DMS79 (cell line): Measurements from ENCODE around the gene RFXANK.
"Not testable (repeated sequence)": the region's sequence is repeated elsewhere in the genome, so short reads cannot be mapped to it uniquely, and the experiment has no call there.

Source experiments
- DNase-seq: peaks from one replicate; lab custom pipeline; 2025; lab: John Stamatoyannopoulos, UW

Gene RFXANK

GRCh38 chr19:19206938-19207337 is 14.9 kb downstream of the RFXANK start:
- DNase-seq = no peak

- no peak for DNase-seq
Observed at GRCh38 chr19:19207637-19208572, 15.8 kb downstream of the RFXANK start.

- no peak for DNase-seq
Observed at GRCh38 chr19:19209372-19209771, 17.3 kb downstream of the RFXANK start.

DNA sequence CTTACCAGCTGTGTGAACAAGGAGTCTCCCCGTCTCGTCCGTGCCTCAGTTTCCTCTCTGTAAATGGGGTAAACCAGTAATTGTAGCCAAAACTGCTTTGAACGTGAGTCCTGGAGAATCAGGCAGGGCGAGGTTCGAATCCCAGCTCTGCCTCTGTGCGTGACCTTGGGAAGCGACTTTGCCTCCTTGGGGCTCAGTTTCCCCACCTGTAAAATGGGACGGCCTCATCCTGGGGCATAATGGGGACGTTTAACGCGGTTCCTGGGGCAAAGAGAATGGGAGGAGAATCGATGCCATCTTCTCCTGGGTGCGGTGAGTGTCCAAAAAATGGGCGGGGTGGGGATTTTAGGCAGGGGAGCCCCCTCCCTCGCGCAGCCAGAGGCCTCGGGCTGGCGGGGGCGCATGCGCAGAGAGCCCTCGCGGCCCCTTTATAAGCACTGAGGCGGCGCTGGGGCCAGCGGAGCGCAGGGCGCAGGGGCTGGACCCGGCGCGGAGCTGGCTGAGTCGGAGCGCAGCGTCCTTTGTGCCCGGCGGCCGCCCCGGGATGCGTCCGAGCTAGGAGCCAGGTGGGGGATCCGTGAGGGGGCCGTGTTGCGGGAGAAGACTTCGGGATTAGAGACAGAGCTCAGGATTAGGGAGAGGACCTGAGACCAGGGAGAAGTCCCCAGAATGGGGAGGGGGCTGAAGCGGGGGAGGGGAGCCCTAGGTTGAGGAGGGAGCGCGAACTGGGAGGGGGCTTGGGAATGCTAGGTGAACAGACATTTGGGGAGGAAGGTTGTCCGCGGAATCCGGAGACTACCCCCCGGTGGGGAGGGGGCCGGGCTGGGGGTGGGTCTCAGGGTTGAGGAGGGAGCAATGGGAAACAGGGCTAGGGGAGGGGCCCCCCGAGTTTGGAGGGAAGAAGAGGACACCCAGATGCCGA is 19.7 kb downstream of the RFXANK start, which contains the start of gene NCAN:
NCAN (plus strand) TSS at position 460 of the 922 bp plus-strand sequence. CDS start 4,996 bp downstream, outside the sequence.
- DNase-seq = no peak

DNA sequence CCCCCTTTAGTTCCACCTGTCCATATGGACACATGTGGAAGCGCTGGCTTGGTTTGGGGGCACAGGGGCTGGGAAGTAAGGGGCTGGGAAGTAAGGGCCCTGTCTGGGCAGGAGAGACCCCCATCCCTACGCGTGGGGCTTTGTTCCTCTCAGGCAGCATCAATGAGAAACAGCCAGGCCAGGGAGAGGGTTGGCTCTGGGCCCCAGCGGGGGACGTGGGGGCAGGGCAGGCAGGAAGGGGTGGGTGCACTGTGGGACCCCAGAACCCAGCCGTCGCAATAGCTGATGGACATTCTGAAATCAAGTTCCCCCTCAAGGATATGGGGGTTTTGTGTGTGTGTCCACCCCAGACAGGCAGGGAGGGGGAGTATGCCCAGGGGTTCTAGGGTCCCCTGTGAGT is 20.9 kb downstream of the RFXANK start:
- DNase-seq = no peak

- DNase-seq = no peak
Observed at GRCh38 chr19:19213426-19214158, 21.5 kb downstream of the RFXANK start.

- no peak for DNase-seq
Observed at GRCh38 chr19:19214159-19214490, 22.1 kb downstream of the RFXANK start.

DNA sequence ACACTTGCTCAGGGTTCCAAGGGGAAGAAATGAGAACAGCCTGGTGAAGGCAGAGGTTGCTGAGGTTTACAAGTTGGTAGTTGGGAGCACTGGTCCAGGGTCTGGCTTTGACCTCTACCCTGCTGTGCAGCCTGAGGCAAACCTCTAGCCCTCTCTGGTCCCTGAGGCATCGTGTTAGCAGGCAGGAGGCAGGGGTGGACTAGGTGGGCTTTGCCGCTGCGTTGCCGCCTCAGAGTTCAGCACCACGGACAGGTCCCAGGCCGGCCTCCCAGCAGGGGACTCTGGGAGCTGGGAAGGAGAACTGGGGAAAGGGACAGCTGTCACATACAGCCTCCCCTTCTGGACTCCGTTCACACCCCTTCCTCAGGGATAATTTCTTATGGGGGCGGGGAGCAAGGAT is 22.8 kb downstream of the RFXANK start:
- DNase-seq = no peak

GRCh38 chr19:19215792-19216191 is 23.7 kb downstream of the RFXANK start:
- no peak for DNase-seq

DNA sequence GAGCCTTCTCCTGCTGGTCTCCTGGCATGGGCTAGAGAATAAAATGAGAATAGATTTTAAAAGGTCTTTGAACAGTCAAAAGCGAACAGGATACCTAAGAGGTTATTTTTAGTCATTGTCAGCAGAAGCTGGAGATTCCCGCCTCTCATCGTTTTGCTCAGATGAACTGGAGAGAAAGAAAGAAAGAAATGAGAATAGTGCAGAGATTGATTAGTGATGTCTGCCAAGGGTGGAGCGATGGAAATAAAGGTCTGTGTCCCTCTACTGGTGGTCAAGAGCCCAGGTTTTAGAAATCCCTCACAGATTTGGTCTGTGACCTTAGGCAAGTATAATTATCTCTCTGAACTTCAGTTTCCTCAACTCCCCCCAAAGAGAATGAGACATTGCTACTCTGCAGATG is 25.0 kb downstream of the RFXANK start:
- no peak for DNase-seq

DNA sequence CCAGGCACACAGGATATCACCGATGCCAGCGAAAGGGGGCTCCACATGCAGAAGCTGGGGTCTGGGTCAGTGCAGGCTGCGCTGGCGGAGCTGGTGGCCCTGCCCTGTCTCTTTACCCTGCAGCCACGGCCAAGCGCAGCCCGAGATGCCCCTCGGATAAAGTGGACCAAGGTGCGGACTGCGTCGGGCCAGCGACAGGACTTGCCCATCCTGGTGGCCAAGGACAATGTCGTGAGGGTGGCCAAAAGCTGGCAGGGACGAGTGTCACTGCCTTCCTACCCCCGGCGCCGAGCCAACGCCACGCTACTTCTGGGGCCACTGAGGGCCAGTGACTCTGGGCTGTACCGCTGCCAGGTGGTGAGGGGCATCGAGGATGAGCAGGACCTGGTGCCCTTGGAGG is 26.9 kb downstream of the RFXANK start:
- no peak for DNase-seq

GRCh38 chr19:19221000-19221399 is 28.9 kb downstream of the RFXANK start:
- DNase-seq = not testable (repeated sequence)

DNA sequence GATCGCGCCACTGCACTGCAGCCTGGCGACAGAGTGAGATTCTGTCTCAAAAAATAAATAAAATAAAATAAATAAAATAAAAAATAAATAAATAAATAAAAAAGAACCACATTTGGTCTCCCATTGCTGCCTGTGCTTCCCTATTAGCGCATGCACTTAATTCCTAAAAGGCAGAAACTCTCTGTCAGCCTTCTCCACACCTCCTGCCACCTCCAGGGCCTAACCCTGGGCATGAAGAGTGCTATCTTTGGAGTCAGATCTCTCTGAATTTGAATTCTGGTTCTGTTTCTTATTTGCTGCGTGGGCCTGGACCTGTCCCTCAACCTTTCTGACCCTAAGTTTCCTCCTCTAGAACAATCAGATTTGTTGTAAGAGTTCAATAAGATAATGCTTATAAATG is 31.0 kb downstream of the RFXANK start:
- DNase-seq = no peak

DNA sequence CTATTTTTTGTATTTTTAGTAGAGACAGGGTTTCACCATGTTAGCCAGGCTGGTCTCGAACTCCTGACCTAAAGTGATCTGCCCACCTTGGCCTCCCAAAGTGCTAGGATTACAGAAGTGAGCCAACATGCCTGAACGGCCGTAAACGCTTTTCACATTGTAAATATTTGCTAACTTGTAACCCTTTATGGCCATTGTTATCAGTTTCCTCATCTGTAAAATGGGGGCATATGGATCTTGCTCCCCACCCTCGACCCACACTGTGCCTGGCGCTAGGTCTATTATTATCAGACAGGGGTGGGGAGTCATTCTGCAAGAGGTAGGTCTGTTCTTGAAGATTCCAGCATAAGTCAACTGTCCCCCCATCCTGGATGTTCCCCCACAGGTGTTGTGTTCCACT is 31.6 kb downstream of the RFXANK start:
- DNase-seq = no peak

DNA sequence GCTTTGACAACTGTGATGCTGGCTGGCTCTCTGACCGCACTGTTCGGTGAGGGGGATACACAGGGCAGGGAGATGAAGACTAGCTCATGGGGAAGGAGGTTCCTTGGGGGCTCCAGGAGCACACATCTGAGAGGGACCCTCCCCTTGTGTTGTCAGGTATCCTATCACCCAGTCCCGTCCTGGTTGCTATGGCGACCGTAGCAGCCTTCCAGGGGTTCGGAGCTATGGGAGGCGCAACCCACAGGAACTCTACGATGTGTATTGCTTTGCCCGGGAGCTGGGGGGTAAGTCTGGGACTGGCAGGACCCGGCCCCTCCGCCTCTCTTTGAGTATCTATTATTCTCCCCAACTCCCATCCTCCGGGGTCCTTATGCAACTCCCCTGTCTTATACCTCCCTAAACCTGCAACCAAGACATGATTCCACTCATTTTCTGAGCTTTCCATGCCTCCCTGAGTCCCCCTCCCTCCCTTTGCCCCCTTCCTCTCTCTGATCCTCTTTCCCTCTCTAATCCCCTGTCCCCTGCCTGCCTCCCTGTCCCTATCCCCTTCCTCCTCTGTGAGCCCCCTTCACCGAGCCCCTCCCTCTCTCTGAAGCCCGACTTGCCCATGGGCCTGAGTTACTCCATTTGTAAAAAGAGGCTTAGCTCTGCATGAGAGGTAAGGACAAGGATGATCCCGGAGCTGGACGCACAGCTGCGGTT is 32.2 kb downstream of the RFXANK start:
- no peak for DNase-seq

- DNase-seq = no peak
Observed at GRCh38 chr19:19224852-19225494, 32.9 kb downstream of the RFXANK start.

GRCh38 chr19:19226204-19226603 is 34.1 kb downstream of the RFXANK start:
- no peak for DNase-seq

DNA sequence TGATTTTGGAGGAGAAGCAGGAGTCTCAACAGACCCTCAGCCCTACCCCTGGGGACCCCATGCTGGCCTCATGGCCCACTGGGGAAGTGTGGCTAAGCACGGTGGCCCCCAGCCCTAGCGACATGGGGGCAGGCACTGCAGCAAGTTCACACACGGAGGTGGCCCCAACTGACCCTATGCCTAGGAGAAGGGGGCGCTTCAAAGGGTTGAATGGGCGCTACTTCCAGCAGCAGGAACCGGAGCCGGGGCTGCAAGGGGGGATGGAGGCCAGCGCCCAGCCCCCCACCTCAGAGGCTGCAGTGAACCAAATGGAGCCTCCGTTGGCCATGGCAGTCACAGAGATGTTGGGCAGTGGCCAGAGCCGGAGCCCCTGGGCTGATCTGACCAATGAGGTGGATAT is 34.6 kb downstream of the RFXANK start:
- no peak for DNase-seq

GRCh38 chr19:19227217-19227616 is 35.2 kb downstream of the RFXANK start:
- no peak for DNase-seq

- no peak for DNase-seq
Observed at GRCh38 chr19:19229701-19230100, 37.6 kb downstream of the RFXANK start.

DNA sequence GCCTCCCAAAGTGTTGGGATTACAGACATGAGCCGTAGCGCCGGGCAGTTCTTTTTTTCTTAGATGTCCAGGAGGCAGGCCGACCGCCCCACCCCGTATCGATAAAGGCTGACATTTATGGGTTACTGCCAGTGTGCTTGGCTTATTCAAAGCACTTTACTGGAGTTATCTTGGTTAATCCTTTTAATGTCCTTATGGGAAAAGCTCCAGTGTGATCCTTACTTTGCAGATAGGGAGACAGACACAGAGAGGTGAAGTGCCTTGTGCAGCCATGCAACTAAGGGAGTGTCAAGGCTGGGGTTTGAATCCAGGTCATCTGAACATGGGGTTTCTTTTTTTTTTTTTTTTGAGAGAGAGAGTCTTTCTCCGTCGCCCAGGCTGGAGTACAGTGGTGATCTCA is 38.9 kb downstream of the RFXANK start:
- DNase-seq = no peak
